Measurements from ENCODE around the gene THSD7A.

- peak; percentile 57 to 73 (median 61) for TF ChIP-seq CTCF (IDR thresholded peaks at IDR 0.05)
- TF ChIP-seq POLR2A (IDR thresholded peaks at IDR 0.05): no peak
These were observed 488.1 kb downstream of the THSD7A start for GRCh38 chr7:11343818-11344413.
